Fibroblast of villous mesenchyme (primary cell): ENCODE measurements around the gene MAP3K6. TPM values are rescaled to one million over a fixed set of nuclear protein-coding genes. Genes with fewer than 3 reads are reported as not detected.

Experiments used
- DNase-seq: peaks from one replicate; pipeline ENCODE4 v3.0.0-alpha.2; 2010; ENCODE audit warnings: low read depth
- H3K4me3 ChIP-seq: 2 replicates; pipeline ENCODE4 v1.5.1; 2011; ENCODE audit warnings: low read depth, mild to moderate bottlenecking, low read length
- CTCF ChIP-seq: IDR thresholded peaks from 2 replicates; pipeline ENCODE4 v1.5.1; 2012; ENCODE audit warnings: low read depth, mild to moderate bottlenecking, low read length; ENCODE audit not compliant: insufficient read depth
- total RNA-seq: library from RNA; depleted of rRNA; stranded (reverse); fragments of >200 nt; gene quantifications from 2 replicates; pipeline ENCODE4 v1.2.3, GENCODE V29; 2012

Gene MAP3K6
- total RNA-seq, 1 donor = 25.9 TPM

- no peak for TF ChIP-seq CTCF
- no peak overlapping the region for H3K4me3 ChIP-seq
- DNase-seq = no peak
Observed at GRCh38 chr1:27361553-27361952, 5.2 kb downstream of the MAP3K6 start.

- no peak for DNase-seq
- no peak for TF ChIP-seq CTCF
- no peak overlapping the region for H3K4me3 ChIP-seq
Observed at GRCh38 chr1:27361044-27361402, 5.7 kb downstream of the MAP3K6 start.

- no peak overlapping the region for H3K4me3 ChIP-seq
- no peak for DNase-seq
- TF ChIP-seq CTCF = no peak
Observed at GRCh38 chr1:27360159-27361043, 6.4 kb downstream of the MAP3K6 start.

GRCh38 chr1:27359822-27360158 lies 7.0 kb downstream of the MAP3K6 start:
- no peak overlapping the region for H3K4me3 ChIP-seq
- no peak for TF ChIP-seq CTCF
- no peak for DNase-seq

- H3K4me3 ChIP-seq = no peak overlapping the region
- TF ChIP-seq CTCF = no peak
- DNase-seq = no peak
Observed at GRCh38 chr1:27358928-27359313, 7.8 kb downstream of the MAP3K6 start.

- H3K4me3 ChIP-seq = no peak overlapping the region
- DNase-seq = no peak
- no peak for TF ChIP-seq CTCF
Observed at GRCh38 chr1:27358038-27358927, 8.5 kb downstream of the MAP3K6 start.
